ENCODE results near the gene TP53I11.

Gene TP53I11

DNA sequence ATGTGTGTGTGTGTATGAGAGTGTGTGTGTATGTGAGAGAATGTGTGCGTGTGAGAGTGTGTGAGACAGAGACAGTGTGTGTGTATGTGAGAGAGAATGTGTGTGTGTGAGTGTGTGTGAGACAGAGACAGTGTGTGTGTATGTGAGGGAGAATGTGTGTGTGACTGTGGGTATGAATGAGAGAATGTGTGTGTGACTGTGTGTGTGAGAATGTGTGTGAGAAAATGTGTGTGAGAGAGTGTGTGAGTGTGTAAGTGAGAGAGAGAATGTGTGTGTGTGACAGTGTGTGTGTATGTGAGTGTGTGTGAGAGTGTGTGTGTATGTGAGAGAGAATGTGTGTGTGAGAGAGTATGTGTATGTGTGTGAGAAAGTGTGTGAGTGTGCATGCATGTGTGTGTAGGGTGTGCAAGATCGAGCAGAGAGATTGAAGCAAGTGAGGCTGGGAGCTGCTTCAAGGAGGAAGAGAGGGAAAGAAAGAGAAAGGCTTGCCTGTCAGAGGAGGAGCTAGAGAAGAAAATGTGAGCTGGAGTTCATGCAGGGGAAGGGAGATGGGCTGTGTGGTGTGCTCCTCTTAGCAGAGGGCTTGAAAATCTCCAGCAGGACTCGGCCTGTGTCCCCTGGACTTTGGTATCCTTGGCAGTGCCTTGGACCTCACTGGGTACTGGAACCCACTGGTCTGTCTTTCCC lies 27.7 kb upstream of the TP53I11 start:
- no peaks in the 10 kb centered on the region for H3K9me3 ChIP-seq (ENCODE audit: insufficient read depth, low read depth, low read length)
- H3K9ac ChIP-seq (ENCODE audit: low read depth, low read length): no peak overlapping the region
- WGBS: 81% methylated on average over 3 of the region's 3 CpGs
- no peak overlapping the region for H3K27ac ChIP-seq (ENCODE audit: low read depth, low read length)
- H3K4me3 ChIP-seq (ENCODE audit: low read length): no peak overlapping the region
- peaks cover 18% of the 10 kb centered on the region for H3K4me1 ChIP-seq (ENCODE audit: insufficient read depth, low read length)
- H3K36me3 ChIP-seq (ENCODE audit: insufficient read depth, low read length): no peaks in the 10 kb centered on the region
- H3K27me3 ChIP-seq (ENCODE audit: insufficient read depth, low read length): no peaks in the 10 kb centered on the region

GRCh38 chr11:44977493-44977984 lies 26.9 kb upstream of the TP53I11 start:
- Histone ChIP-seq H3K9ac (ENCODE audit: low read depth, low read length) (no peak overlapping the region), H3K9me3 (ENCODE audit: insufficient read depth, low read depth, low read length) (no peaks in the 10 kb centered on the region), H3K27ac (ENCODE audit: low read depth, low read length) (no peak overlapping the region; the same call in 1 of the 2 replicates)

DNA sequence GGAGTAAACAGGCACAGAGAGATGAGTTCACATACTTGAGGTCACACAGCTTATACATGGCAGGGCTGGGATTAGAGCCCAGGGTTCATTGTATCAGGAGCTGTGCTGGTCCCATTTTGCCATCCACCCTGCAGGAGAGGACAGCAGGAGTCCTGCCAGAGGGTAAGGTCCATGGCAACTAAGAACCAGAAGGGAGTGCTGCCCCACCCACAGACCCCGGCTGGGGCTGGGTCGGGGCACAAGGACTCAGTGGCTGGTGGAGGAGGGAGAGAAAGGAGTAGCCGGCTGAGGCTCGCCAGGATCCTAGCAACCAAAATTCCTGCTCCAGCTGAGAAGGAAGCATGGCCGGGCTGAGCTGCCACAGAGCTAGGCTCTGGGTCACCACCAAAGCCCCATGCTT lies 25.9 kb upstream of the TP53I11 start:
- no peak overlapping the region for H3K27ac ChIP-seq (ENCODE audit: low read depth, low read length)
- H3K4me3 ChIP-seq (ENCODE audit: low read length): no peak overlapping the region
- H3K27me3 ChIP-seq (ENCODE audit: insufficient read depth, low read length): no peaks in the 10 kb centered on the region
- peaks cover 18% of the 10 kb centered on the region for H3K4me1 ChIP-seq (ENCODE audit: insufficient read depth, low read length)
- 60% methylated on average over 5 of the region's 5 CpGs for WGBS
- H3K36me3 ChIP-seq (ENCODE audit: insufficient read depth, low read length): no peaks in the 10 kb centered on the region
- H3K9ac ChIP-seq (ENCODE audit: low read depth, low read length): no peak overlapping the region
- no peaks in the 10 kb centered on the region for H3K9me3 ChIP-seq (ENCODE audit: insufficient read depth, low read depth, low read length)

More at GRCh38 chr11:44977493-44977984, 26.9 kb upstream of the TP53I11 start:
- H3K36me3 ChIP-seq (ENCODE audit: insufficient read depth, low read length): no peaks in the 10 kb centered on the region
- H3K4me3 ChIP-seq (ENCODE audit: low read length): no peak overlapping the region
- H3K27me3 ChIP-seq (ENCODE audit: insufficient read depth, low read length): no peaks in the 10 kb centered on the region
- WGBS: 53% methylated on average over 9 of the region's 9 CpGs
- H3K4me1 ChIP-seq (ENCODE audit: insufficient read depth, low read length): peaks cover 18% of the 10 kb centered on the region

DNA sequence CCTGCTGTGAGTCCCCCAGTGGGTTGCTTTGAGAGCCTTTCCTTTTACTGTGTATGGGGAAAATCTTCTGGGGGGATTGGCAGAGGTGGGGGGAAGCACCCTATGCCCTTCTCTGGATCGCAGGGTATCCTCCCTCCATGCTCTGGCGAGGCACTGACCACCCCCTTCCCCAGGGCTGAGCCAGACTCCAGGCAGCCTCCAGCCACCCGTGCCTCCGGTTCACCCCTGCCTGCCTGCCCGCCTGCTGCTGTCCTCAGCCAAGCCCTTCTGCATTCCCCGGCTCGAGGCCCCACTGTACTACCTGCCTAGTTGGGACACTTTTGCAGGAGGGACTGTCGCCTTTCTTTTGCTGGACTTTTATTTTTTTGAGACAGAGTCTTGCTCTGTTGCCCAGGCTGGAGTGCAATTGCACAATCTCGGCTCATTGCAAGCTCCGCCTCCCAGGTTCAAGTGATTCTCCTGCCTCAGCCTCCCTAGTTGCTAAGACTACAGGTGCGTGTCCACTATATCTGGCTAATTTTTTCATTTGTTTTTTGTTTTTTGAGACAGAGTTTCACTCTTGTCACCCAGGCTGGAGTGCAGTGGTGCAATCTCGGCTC lies 23.8 kb upstream of the TP53I11 start:
- H3K36me3 ChIP-seq (ENCODE audit: insufficient read depth, low read length): no peaks in the 10 kb centered on the region
- no peak overlapping the region for H3K9ac ChIP-seq (ENCODE audit: low read depth, low read length)
- H3K4me3 ChIP-seq (ENCODE audit: low read length): no peak overlapping the region
- no peak overlapping the region for H3K27ac ChIP-seq (ENCODE audit: low read depth, low read length)
- no peaks in the 10 kb centered on the region for H3K27me3 ChIP-seq (ENCODE audit: insufficient read depth, low read length)
- WGBS: 89% methylated on average over 12 of the region's 12 CpGs
- peaks cover 12% of the 10 kb centered on the region for H3K4me1 ChIP-seq (ENCODE audit: insufficient read depth, low read length)
- no peaks in the 10 kb centered on the region for H3K9me3 ChIP-seq (ENCODE audit: insufficient read depth, low read depth, low read length)

- WGBS: 75% methylated on average over 13 of the region's 13 CpGs
- H3K27me3 ChIP-seq (ENCODE audit: insufficient read depth, low read length): no peaks in the 10 kb centered on the region
- no peak overlapping the region for H3K4me3 ChIP-seq (ENCODE audit: low read length)
- no peak overlapping the region for H3K9ac ChIP-seq (ENCODE audit: low read depth, low read length)
- H3K9me3 ChIP-seq (ENCODE audit: insufficient read depth, low read depth, low read length): no peaks in the 10 kb centered on the region
- peaks cover 6% of the 10 kb centered on the region for H3K4me1 ChIP-seq (ENCODE audit: insufficient read depth, low read length)
- no peak overlapping the region for H3K27ac ChIP-seq (ENCODE audit: low read depth, low read length)
- H3K36me3 ChIP-seq (ENCODE audit: insufficient read depth, low read length): no peaks in the 10 kb centered on the region
Observed at GRCh38 chr11:44973632-44974401, 23.1 kb upstream of the TP53I11 start.

GRCh38 chr11:44972746-44973435 lies 22.2 kb upstream of the TP53I11 start:
- Histone ChIP-seq H3K9ac (ENCODE audit: low read depth, low read length) (no peak overlapping the region), H3K9me3 (ENCODE audit: insufficient read depth, low read depth, low read length) (no peaks in the 10 kb centered on the region), H3K4me3 (ENCODE audit: low read length) (no peak overlapping the region), H3K4me1 (ENCODE audit: insufficient read depth, low read length) (peaks cover 7% of the 10 kb centered on the region), H3K36me3 (ENCODE audit: insufficient read depth, low read length) (no peaks in the 10 kb centered on the region), H3K27me3 (ENCODE audit: insufficient read depth, low read length) (no peaks in the 10 kb centered on the region), H3K27ac (ENCODE audit: low read depth, low read length) (no peak overlapping the region)
- 94% methylated on average over 19 of the region's 19 CpGs for WGBS

- H3K4me3 ChIP-seq (ENCODE audit: low read length): no peak overlapping the region
- H3K4me1 ChIP-seq (ENCODE audit: insufficient read depth, low read length): peaks cover 6% of the 10 kb centered on the region
- no peaks in the 10 kb centered on the region for H3K9me3 ChIP-seq (ENCODE audit: insufficient read depth, low read depth, low read length)
- H3K27me3 ChIP-seq (ENCODE audit: insufficient read depth, low read length): no peaks in the 10 kb centered on the region
- no peak overlapping the region for H3K9ac ChIP-seq (ENCODE audit: low read depth, low read length)
- no peak overlapping the region for H3K27ac ChIP-seq (ENCODE audit: low read depth, low read length)
- no peaks in the 10 kb centered on the region for H3K36me3 ChIP-seq (ENCODE audit: insufficient read depth, low read length)
- WGBS: 90% methylated on average over 10 of the region's 10 CpGs
Observed at GRCh38 chr11:44971185-44971584, 20.5 kb upstream of the TP53I11 start.

DNA sequence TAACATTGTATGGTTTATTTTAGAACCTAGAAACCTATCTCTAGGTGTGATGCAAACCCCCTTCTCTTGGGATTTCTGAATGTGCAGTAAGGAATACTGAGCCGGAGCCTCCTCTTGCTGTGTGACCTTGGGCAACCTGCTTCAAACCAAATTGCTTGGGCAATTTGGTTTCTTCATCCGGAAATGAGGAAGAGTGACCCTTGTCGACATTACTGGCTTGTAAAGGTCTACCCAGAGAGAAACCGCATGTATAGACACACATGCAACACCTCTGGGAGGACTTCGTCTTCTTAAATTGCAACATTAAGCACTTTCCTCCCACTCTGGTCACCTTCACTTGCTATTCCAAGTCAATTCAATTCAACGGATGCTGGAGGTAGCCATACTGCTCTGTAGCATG lies 19.6 kb upstream of the TP53I11 start:
- Histone ChIP-seq H3K27ac (ENCODE audit: low read depth, low read length) (no peak overlapping the region), H3K4me3 (ENCODE audit: low read length) (no peak overlapping the region), H3K27me3 (ENCODE audit: insufficient read depth, low read length) (no peaks in the 10 kb centered on the region), H3K9me3 (ENCODE audit: insufficient read depth, low read depth, low read length) (no peaks in the 10 kb centered on the region), H3K36me3 (ENCODE audit: insufficient read depth, low read length) (no peaks in the 10 kb centered on the region), H3K4me1 (ENCODE audit: insufficient read depth, low read length) (peaks cover 6% of the 10 kb centered on the region), H3K9ac (ENCODE audit: low read depth, low read length) (no peak overlapping the region)
- WGBS: 94% methylated on average over 6 of the region's 6 CpGs

- H3K27ac ChIP-seq (ENCODE audit: low read depth, low read length): no peak overlapping the region
- 86% methylated on average over 12 of the region's 12 CpGs for WGBS
- H3K27me3 ChIP-seq (ENCODE audit: insufficient read depth, low read length): no peaks in the 10 kb centered on the region
- peaks cover 9% of the 10 kb centered on the region for H3K4me1 ChIP-seq (ENCODE audit: insufficient read depth, low read length)
- H3K36me3 ChIP-seq (ENCODE audit: insufficient read depth, low read length): no peaks in the 10 kb centered on the region
- H3K9me3 ChIP-seq (ENCODE audit: insufficient read depth, low read depth, low read length): no peaks in the 10 kb centered on the region
- no peak overlapping the region for H3K4me3 ChIP-seq (ENCODE audit: low read length)
- no peak overlapping the region for H3K9ac ChIP-seq (ENCODE audit: low read depth, low read length)
Observed at GRCh38 chr11:44969651-44970252, 19.1 kb upstream of the TP53I11 start.

- 94% methylated on average over 3 of the region's 3 CpGs for WGBS
- Histone ChIP-seq H3K9me3 (ENCODE audit: insufficient read depth, low read depth, low read length) (no peaks in the 10 kb centered on the region), H3K36me3 (ENCODE audit: insufficient read depth, low read length) (no peaks in the 10 kb centered on the region), H3K27ac (ENCODE audit: low read depth, low read length) (no peak overlapping the region), H3K4me3 (ENCODE audit: low read length) (no peak overlapping the region), H3K9ac (ENCODE audit: low read depth, low read length) (no peak overlapping the region), H3K4me1 (ENCODE audit: insufficient read depth, low read length) (peaks cover 19% of the 10 kb centered on the region), H3K27me3 (ENCODE audit: insufficient read depth, low read length) (no peaks in the 10 kb centered on the region)
Observed at GRCh38 chr11:44968510-44968909, 17.8 kb upstream of the TP53I11 start.

All from HUES64 (cell line).